PFSK-1 (cell line): ENCODE data around the gene IL3.

ENCODE experiments used
- FOXP2 ChIP-seq: optimal IDR thresholded peaks from 2 replicates; pipeline ENCODE3; 2011; ENCODE audit warnings: borderline replicate concordance, control low read depth, inconsistent platforms; ENCODE audit not compliant: insufficient read depth; ENCODE audit errors: extremely low read length, extremely low read depth
- POLR2AphosphoS5 ChIP-seq: IDR thresholded peaks from 2 replicates; pipeline ENCODE4 v1.6.1; 2012; ENCODE audit warnings: low read depth, mild to moderate bottlenecking, control low read depth, low read length, moderate library complexity
- SIN3A ChIP-seq: IDR thresholded peaks from 2 replicates; pipeline ENCODE4 v1.6.1; 2012; ENCODE audit warnings: mild to moderate bottlenecking, low read length, moderate library complexity, borderline replicate concordance; ENCODE audit not compliant: insufficient read depth
- TAF1 ChIP-seq: IDR thresholded peaks from 2 replicates; pipeline ENCODE4 v1.6.1; 2012; ENCODE audit warnings: low read length, control low read depth, borderline replicate concordance; ENCODE audit not compliant: insufficient read depth
- TF ChIP-seq, protein P1 (sequence below), 2 experiments: IDR thresholded peaks; 2 replicates each; pipeline versions ENCODE4 v1.6.1 to v1.8.0; 2011 to 2012; ENCODE audit warnings: low read depth in 2 of 2, low read length in 2 of 2, control low read depth in 1 of 2, inconsistent platforms in 1 of 2, mild to moderate bottlenecking in 1 of 2, moderate library complexity in 1 of 2; ENCODE audit not compliant: insufficient read depth in 1 of 2

Gene IL3

GRCh38 chr5:132087661-132088060 lies 27.2 kb downstream of the IL3 start:
- TF ChIP-seq POLR2AphosphoS5 (no peak), FOXP2 (no peak), SIN3A (no peak), TAF1 (no peak)
- TF ChIP-seq, protein P1, sequence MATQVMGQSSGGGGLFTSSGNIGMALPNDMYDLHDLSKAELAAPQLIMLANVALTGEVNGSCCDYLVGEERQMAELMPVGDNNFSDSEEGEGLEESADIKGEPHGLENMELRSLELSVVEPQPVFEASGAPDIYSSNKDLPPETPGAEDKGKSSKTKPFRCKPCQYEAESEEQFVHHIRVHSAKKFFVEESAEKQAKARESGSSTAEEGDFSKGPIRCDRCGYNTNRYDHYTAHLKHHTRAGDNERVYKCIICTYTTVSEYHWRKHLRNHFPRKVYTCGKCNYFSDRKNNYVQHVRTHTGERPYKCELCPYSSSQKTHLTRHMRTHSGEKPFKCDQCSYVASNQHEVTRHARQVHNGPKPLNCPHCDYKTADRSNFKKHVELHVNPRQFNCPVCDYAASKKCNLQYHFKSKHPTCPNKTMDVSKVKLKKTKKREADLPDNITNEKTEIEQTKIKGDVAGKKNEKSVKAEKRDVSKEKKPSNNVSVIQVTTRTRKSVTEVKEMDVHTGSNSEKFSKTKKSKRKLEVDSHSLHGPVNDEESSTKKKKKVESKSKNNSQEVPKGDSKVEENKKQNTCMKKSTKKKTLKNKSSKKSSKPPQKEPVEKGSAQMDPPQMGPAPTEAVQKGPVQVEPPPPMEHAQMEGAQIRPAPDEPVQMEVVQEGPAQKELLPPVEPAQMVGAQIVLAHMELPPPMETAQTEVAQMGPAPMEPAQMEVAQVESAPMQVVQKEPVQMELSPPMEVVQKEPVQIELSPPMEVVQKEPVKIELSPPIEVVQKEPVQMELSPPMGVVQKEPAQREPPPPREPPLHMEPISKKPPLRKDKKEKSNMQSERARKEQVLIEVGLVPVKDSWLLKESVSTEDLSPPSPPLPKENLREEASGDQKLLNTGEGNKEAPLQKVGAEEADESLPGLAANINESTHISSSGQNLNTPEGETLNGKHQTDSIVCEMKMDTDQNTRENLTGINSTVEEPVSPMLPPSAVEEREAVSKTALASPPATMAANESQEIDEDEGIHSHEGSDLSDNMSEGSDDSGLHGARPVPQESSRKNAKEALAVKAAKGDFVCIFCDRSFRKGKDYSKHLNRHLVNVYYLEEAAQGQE (IDR thresholded peaks at IDR 0.05; ENCODE audit: insufficient read depth in 1 of 2, low read depth in 2 of 2, low read length in 2 of 2) = no peak

GRCh38 chr5:132089363-132089762 lies 28.9 kb downstream of the IL3 start:
- TF ChIP-seq POLR2AphosphoS5 (no peak), TAF1 (no peak), FOXP2 (no peak), SIN3A (no peak)
- TF ChIP-seq, protein P1 (IDR thresholded peaks at IDR 0.05; ENCODE audit: insufficient read depth in 1 of 2, low read depth in 2 of 2, low read length in 2 of 2) = no peak

- no peak for TF ChIP-seq POLR2AphosphoS5
- no peak for TF ChIP-seq TAF1
- no peak for TF ChIP-seq FOXP2
- no peak for TF ChIP-seq SIN3A
- TF ChIP-seq, protein P1 (IDR thresholded peaks at IDR 0.05; ENCODE audit: insufficient read depth in 1 of 2, low read depth in 2 of 2, low read length in 2 of 2) = no peak
Measured at GRCh38 chr5:132090107-132090506, 29.7 kb downstream of the IL3 start.

GRCh38 chr5:132093271-132093670 lies 32.8 kb downstream of the IL3 start:
- TF ChIP-seq SIN3A (no peak), FOXP2 (no peak), TAF1 (no peak), POLR2AphosphoS5 (no peak)
- TF ChIP-seq, protein P1 (IDR thresholded peaks at IDR 0.05; ENCODE audit: insufficient read depth in 1 of 2, low read depth in 2 of 2, low read length in 2 of 2) = no peak
